ENCODE results near the gene MTHFD2L. TPM values are rescaled to one million over a fixed set of nuclear protein-coding genes. Genes with fewer than 3 reads are reported as not detected.

MTHFD2L gene
- total RNA-seq, 1 experiment from 2014 or later, result 11.6 TPM

- H3K36me3 Mint-ChIP-seq (ENCODE audit: insufficient read depth in 1 of 3, low read depth in 3 of 3), result peaks cover 0 to 8% (median 0%) of the 10 kb centered on the region in 3 experiments; a peak in 1 of 7 replicates
- no peak overlapping the region for H4K8ac ChIP-seq (replicated peaks; ENCODE audit: insufficient read length, low read depth, low read length)
- no peak for TF ChIP-seq CTCF (conservative IDR thresholded peaks at IDR 0.05)
- no peak overlapping the region for H3T11ph ChIP-seq (ENCODE audit: low read length)
- no peak overlapping the region for H2AFZ ChIP-seq (ENCODE audit: low read length)
- no peaks in the 10 kb centered on the region for H3K4me1 ChIP-seq (ENCODE audit: insufficient read depth, low read length)
- H3K9me3 Mint-ChIP-seq, result peaks cover 0 to 10% of the 10 kb centered on the region in 2 experiments; a peak in 2 of 5 replicates
- H3K27me3 Mint-ChIP-seq (ENCODE audit: low read depth), result no peaks in the 10 kb centered on the region
- no peak overlapping the region for H3K4me2 ChIP-seq (ENCODE audit: insufficient read depth, insufficient read length, low read length)
- no peak overlapping the region for H4K5ac ChIP-seq (ENCODE audit: insufficient read length, low read depth, low read length)
- no peak overlapping the region for H3K4me3 Mint-ChIP-seq
- H3K14ac ChIP-seq (ENCODE audit: insufficient read depth, low read length), result no peak overlapping the region
- H3K56ac ChIP-seq (ENCODE audit: insufficient read length, low read depth, low read length), result no peak overlapping the region
- no peaks in the 10 kb centered on the region for H3K27me3 ChIP-seq (ENCODE audit: insufficient read depth, low read length)
- H3K4ac ChIP-seq (ENCODE audit: low read depth, low read length), result no peak overlapping the region
- no peak overlapping the region for H2BK120ac ChIP-seq (ENCODE audit: low read depth, low read length, poor library complexity, severe bottlenecking)
- peaks cover 6 to 7% of the 10 kb centered on the region in 2 experiments; a peak in 3 of 4 replicates for H3K4me1 Mint-ChIP-seq
- no peak overlapping the region for H3K18ac ChIP-seq (ENCODE audit: insufficient read length, low read depth, low read length)
- H3K79me2 ChIP-seq (ENCODE audit: insufficient read depth, low read length), result no peaks in the 10 kb centered on the region
- no peak overlapping the region for H2BK12ac ChIP-seq (ENCODE audit: insufficient read length, low read depth, low read length)
- H3K79me1 ChIP-seq (ENCODE audit: insufficient read depth, low read depth, low read length, poor library complexity, severe bottlenecking), result no peaks in the 10 kb centered on the region
- H3K9ac ChIP-seq (ENCODE audit: extremely low read depth, insufficient read length, low read length), result no peak overlapping the region
- no peak overlapping the region for H2BK20ac ChIP-seq (ENCODE audit: low read depth, low read length, poor library complexity, severe bottlenecking)
- no peak overlapping the region for H4K91ac ChIP-seq (ENCODE audit: insufficient read length, low read depth, low read length)
- no peak overlapping the region for H3K23ac ChIP-seq (ENCODE audit: insufficient read length, low read depth, low read length)
- no peaks in the 10 kb centered on the region for H3K23me2 ChIP-seq (ENCODE audit: insufficient read length, low read depth, low read length, poor library complexity, severe bottlenecking)
- H3K27ac Mint-ChIP-seq, result no peak overlapping the region
- no peak overlapping the region for H2AK5ac ChIP-seq (ENCODE audit: insufficient read length, low read length)
- no peaks in the 10 kb centered on the region for H3K9me3 ChIP-seq (ENCODE audit: control insufficient read depth, low read depth, low read length)
- no peaks in the 10 kb centered on the region for H4K20me1 ChIP-seq (ENCODE audit: control insufficient read depth, insufficient read depth, insufficient read length)
- H2BK5ac ChIP-seq (ENCODE audit: insufficient read length, low read length), result no peak overlapping the region
- no peak overlapping the region for H3K27ac ChIP-seq (ENCODE audit: insufficient read length, low read depth, low read length)
- DNase-seq, result no peak
- WGBS (ENCODE audit: extremely low coverage, insufficient read length, low lambda C conversion rate), result no CpG with 5 or more reads among the region's 2 CpGs
- H2BK15ac ChIP-seq (ENCODE audit: low read depth, low read length), result no peak overlapping the region
Measured at GRCh38 chr4:74331252-74331651, 173.3 kb downstream of the MTHFD2L start.

Data from H9 (cell line).